Measurements from ENCODE around the gene DRAM1.

DNA sequence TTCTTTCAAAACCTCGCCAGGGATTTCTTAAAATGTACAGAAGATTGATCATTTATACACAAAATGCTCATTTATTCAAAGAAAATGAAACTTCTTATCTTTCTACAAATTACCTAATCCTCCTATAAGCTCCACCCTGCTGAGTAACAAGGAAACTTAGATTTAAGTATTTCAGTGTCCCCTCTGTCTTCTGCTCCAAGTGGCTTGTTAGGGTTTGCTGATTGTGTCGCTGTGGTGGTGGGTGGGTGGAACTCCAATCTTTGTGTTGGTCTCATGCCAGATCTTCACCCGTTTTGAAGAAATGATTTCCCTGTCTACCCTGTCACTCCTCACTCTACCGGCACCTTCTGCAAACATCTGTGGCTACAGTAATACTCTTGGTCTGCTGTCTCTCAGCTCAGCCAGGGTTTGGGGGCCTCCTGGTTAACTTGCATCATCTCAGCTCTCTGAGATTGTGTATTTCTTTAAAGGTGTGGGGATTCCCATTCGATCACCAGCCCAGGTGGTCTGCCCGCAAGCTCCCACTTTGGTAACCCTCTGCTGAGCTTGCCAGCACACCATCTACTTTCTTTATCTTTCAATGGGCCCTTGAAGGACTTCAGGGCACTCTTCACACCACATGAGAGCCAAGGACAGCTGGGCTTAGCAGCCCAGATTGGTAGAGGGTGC is 73.8 kb downstream of the DRAM1 start:
- no peak for TF ChIP-seq GATA2 (IDR thresholded peaks at IDR 0.05; ENCODE audit: low read depth, low read length)
- no peak for TF ChIP-seq GATA3 (IDR thresholded peaks at IDR 0.05; ENCODE audit: low read depth, low read length)

All from SH-SY5Y (cell line).